GM18870 (cell line): ENCODE measurements around the gene NOL8.

ENCODE experiments used
- ATAC-seq: cut with Tn5 transposase; IDR thresholded peaks from one replicate; pipeline ENCODE4 v1.9.1; 2021; ENCODE audit warnings: moderate library complexity; ENCODE audit not compliant: unreplicated experiment

NOL8 gene

GRCh38 chr9:92325269-92325990 is at the start of gene NOL8, which contains the start of gene CENPP:
Gene NOL8 (minus strand): TSS chr9:92325350. CDS start chr9:92324161, 1,189 bp downstream.
Gene CENPP (plus strand): TSS chr9:92325953.
- peak; percentile 95 for ATAC-seq

- ATAC-seq = no peak
Measured at GRCh38 chr9:92373167-92373566, 48.0 kb upstream of the NOL8 start.

- no peak for ATAC-seq
Measured at GRCh38 chr9:92369075-92369474, 43.9 kb upstream of the NOL8 start.

- ATAC-seq = no peak
Measured at GRCh38 chr9:92360083-92360482, 34.9 kb upstream of the NOL8 start.

- ATAC-seq = no peak
Measured at GRCh38 chr9:92359394-92359995, 34.3 kb upstream of the NOL8 start.

GRCh38 chr9:92353051-92353450 is 27.9 kb upstream of the NOL8 start:
- ATAC-seq = no peak

- no peak for ATAC-seq
Measured at GRCh38 chr9:92350740-92351133, 25.6 kb upstream of the NOL8 start.

GRCh38 chr9:92349771-92350739 is 24.9 kb upstream of the NOL8 start:
- ATAC-seq = no peak

GRCh38 chr9:92345582-92345981 is 20.4 kb upstream of the NOL8 start:
- ATAC-seq = no peak

GRCh38 chr9:92342825-92343488 is 17.8 kb upstream of the NOL8 start:
- no peak for ATAC-seq

GRCh38 chr9:92341578-92341977 is 16.4 kb upstream of the NOL8 start:
- ATAC-seq = no peak

GRCh38 chr9:92333282-92333634 is 8.1 kb upstream of the NOL8 start:
- ATAC-seq = no peak

- ATAC-seq = no peak
Measured at GRCh38 chr9:92332577-92333281, 7.6 kb upstream of the NOL8 start.

GRCh38 chr9:92328225-92328624 is 3.1 kb upstream of the NOL8 start:
- no peak for ATAC-seq

- ATAC-seq = no peak
Measured at GRCh38 chr9:92327283-92327850, 2.2 kb upstream of the NOL8 start.

- no peak for ATAC-seq
Measured at GRCh38 chr9:92325991-92326500, 896 bp upstream of the NOL8 start.

GRCh38 chr9:92324889-92325268 is 271 bp downstream of the NOL8 start:
- peak; percentile 5 for ATAC-seq

- no peak for ATAC-seq
Measured at GRCh38 chr9:92324431-92324830, 719 bp downstream of the NOL8 start.

- ATAC-seq = no peak
Measured at GRCh38 chr9:92315456-92315855, 9.7 kb downstream of the NOL8 start.

- ATAC-seq = no peak
Measured at GRCh38 chr9:92313624-92314012, 11.5 kb downstream of the NOL8 start.
